ENCODE results near the gene SLC16A5.

SLC16A5 gene

GRCh38 chr17:75073618-75074047 is 14.1 kb upstream of the SLC16A5 start:
- Histone ChIP-seq H3K27me3 (ENCODE audit: control insufficient read depth in 2 of 2, insufficient read depth in 2 of 2, low read length in 2 of 2) (no peaks in the 10 kb centered on the region), H3K36me3 (ENCODE audit: control insufficient read depth in 2 of 2, insufficient read depth in 2 of 2, low read length in 2 of 2) (no peaks in the 10 kb centered on the region), H3K9ac (ENCODE audit: low read depth in 1 of 2, low read length in 2 of 2) (peak overlapping the region; percentile 23 to 24), H3K27ac (ENCODE audit: low read depth in 2 of 2, low read length in 2 of 2) (peak overlapping the region; percentile 58 to 80), H3K4me3 (ENCODE audit: low read length in 2 of 2) (no peak overlapping the region), H3K9me3 (ENCODE audit: control insufficient read depth in 2 of 2, low read length in 2 of 2) (no peaks in the 10 kb centered on the region), H3K4me1 (ENCODE audit: control insufficient read depth in 2 of 2, insufficient read depth in 2 of 2, low read length in 2 of 2) (peaks cover 23 to 24% of the 10 kb centered on the region in 2 donors)

- Histone ChIP-seq H3K4me3 (ENCODE audit: low read length in 2 of 2) (no peak overlapping the region), H3K4me1 (ENCODE audit: control insufficient read depth in 2 of 2, insufficient read depth in 2 of 2, low read length in 2 of 2) (peaks cover 30 to 33% of the 10 kb centered on the region in 2 donors), H3K27me3 (ENCODE audit: control insufficient read depth in 2 of 2, insufficient read depth in 2 of 2, low read length in 2 of 2) (no peaks in the 10 kb centered on the region), H3K9me3 (ENCODE audit: control insufficient read depth in 2 of 2, low read length in 2 of 2) (no peaks in the 10 kb centered on the region), H3K36me3 (ENCODE audit: control insufficient read depth in 2 of 2, insufficient read depth in 2 of 2, low read length in 2 of 2) (no peaks in the 10 kb centered on the region), H3K9ac (ENCODE audit: low read depth in 1 of 2, low read length in 2 of 2) (no peak overlapping the region), H3K27ac (ENCODE audit: low read depth in 2 of 2, low read length in 2 of 2) (peak overlapping the region in 1 of 2 donors; percentile 80)
These were observed 13.2 kb upstream of the SLC16A5 start for GRCh38 chr17:75074532-75074931.

GRCh38 chr17:75075597-75076336 is 12.0 kb upstream of the SLC16A5 start:
- Histone ChIP-seq H3K27ac (ENCODE audit: low read depth in 2 of 2, low read length in 2 of 2) (no peak overlapping the region), H3K36me3 (ENCODE audit: control insufficient read depth in 2 of 2, insufficient read depth in 2 of 2, low read length in 2 of 2) (no peaks in the 10 kb centered on the region)

GRCh38 chr17:75077072-75077495 is 10.7 kb upstream of the SLC16A5 start:
- H3K9me3 ChIP-seq (ENCODE audit: control insufficient read depth in 2 of 2, low read length in 2 of 2): no peaks in the 10 kb centered on the region
- H3K36me3 ChIP-seq (ENCODE audit: control insufficient read depth in 2 of 2, insufficient read depth in 2 of 2, low read length in 2 of 2): no peaks in the 10 kb centered on the region
- peak overlapping the region; percentile 68 to 80 for H3K9ac ChIP-seq (ENCODE audit: low read depth in 1 of 2, low read length in 2 of 2)
- H3K27ac ChIP-seq (ENCODE audit: low read depth in 2 of 2, low read length in 2 of 2): peak overlapping the region; percentile 71 to 90
- no peaks in the 10 kb centered on the region for H3K27me3 ChIP-seq (ENCODE audit: control insufficient read depth in 2 of 2, insufficient read depth in 2 of 2, low read length in 2 of 2)
- peaks cover 37 to 39% of the 10 kb centered on the region in 2 donors for H3K4me1 ChIP-seq (ENCODE audit: control insufficient read depth in 2 of 2, insufficient read depth in 2 of 2, low read length in 2 of 2)
- H3K4me3 ChIP-seq (ENCODE audit: low read length in 2 of 2): peak overlapping the region; percentile 62 to 69

More at GRCh38 chr17:75075597-75076336, 12.0 kb upstream of the SLC16A5 start:
- Histone ChIP-seq H3K9me3 (ENCODE audit: control insufficient read depth in 2 of 2, low read length in 2 of 2) (no peaks in the 10 kb centered on the region), H3K9ac (ENCODE audit: low read depth in 1 of 2, low read length in 2 of 2) (no peak overlapping the region), H3K4me1 (ENCODE audit: control insufficient read depth in 2 of 2, insufficient read depth in 2 of 2, low read length in 2 of 2) (peaks cover 37 to 39% of the 10 kb centered on the region in 2 donors), H3K4me3 (ENCODE audit: low read length in 2 of 2) (no peak overlapping the region), H3K27me3 (ENCODE audit: control insufficient read depth in 2 of 2, insufficient read depth in 2 of 2, low read length in 2 of 2) (no peaks in the 10 kb centered on the region)

- peak overlapping the region; percentile 62 to 69 for H3K4me3 ChIP-seq (ENCODE audit: low read length in 2 of 2)
- H3K4me1 ChIP-seq (ENCODE audit: control insufficient read depth in 2 of 2, insufficient read depth in 2 of 2, low read length in 2 of 2): peaks cover 37 to 39% of the 10 kb centered on the region in 2 donors
- peak overlapping the region; percentile 71 to 90 for H3K27ac ChIP-seq (ENCODE audit: low read depth in 2 of 2, low read length in 2 of 2)
- H3K9me3 ChIP-seq (ENCODE audit: control insufficient read depth in 2 of 2, low read length in 2 of 2): no peaks in the 10 kb centered on the region
- H3K27me3 ChIP-seq (ENCODE audit: control insufficient read depth in 2 of 2, insufficient read depth in 2 of 2, low read length in 2 of 2): no peaks in the 10 kb centered on the region
- peak overlapping the region; percentile 68 to 80 for H3K9ac ChIP-seq (ENCODE audit: low read depth in 1 of 2, low read length in 2 of 2)
- H3K36me3 ChIP-seq (ENCODE audit: control insufficient read depth in 2 of 2, insufficient read depth in 2 of 2, low read length in 2 of 2): no peaks in the 10 kb centered on the region
These were observed 10.1 kb upstream of the SLC16A5 start for GRCh38 chr17:75077496-75078283.

GRCh38 chr17:75078284-75079022 is 9.3 kb upstream of the SLC16A5 start:
- Histone ChIP-seq H3K27me3 (ENCODE audit: control insufficient read depth in 2 of 2, insufficient read depth in 2 of 2, low read length in 2 of 2) (no peaks in the 10 kb centered on the region), H3K9me3 (ENCODE audit: control insufficient read depth in 2 of 2, low read length in 2 of 2) (no peaks in the 10 kb centered on the region), H3K4me3 (ENCODE audit: low read length in 2 of 2) (peak overlapping the region in 1 of 2 donors; percentile 69), H3K4me1 (ENCODE audit: control insufficient read depth in 2 of 2, insufficient read depth in 2 of 2, low read length in 2 of 2) (peaks cover 37 to 39% of the 10 kb centered on the region in 2 donors), H3K27ac (ENCODE audit: low read depth in 2 of 2, low read length in 2 of 2) (peak overlapping the region; percentile 71 to 90), H3K9ac (ENCODE audit: low read depth in 1 of 2, low read length in 2 of 2) (peak overlapping the region; percentile 68 to 80), H3K36me3 (ENCODE audit: control insufficient read depth in 2 of 2, insufficient read depth in 2 of 2, low read length in 2 of 2) (no peaks in the 10 kb centered on the region)

GRCh38 chr17:75079023-75079373 is 8.8 kb upstream of the SLC16A5 start:
- Histone ChIP-seq H3K27ac (ENCODE audit: low read depth in 2 of 2, low read length in 2 of 2) (peak overlapping the region; percentile 71 to 90), H3K9me3 (ENCODE audit: control insufficient read depth in 2 of 2, low read length in 2 of 2) (no peaks in the 10 kb centered on the region), H3K9ac (ENCODE audit: low read depth in 1 of 2, low read length in 2 of 2) (peak overlapping the region in 1 of 2 donors; percentile 54), H3K4me1 (ENCODE audit: control insufficient read depth in 2 of 2, insufficient read depth in 2 of 2, low read length in 2 of 2) (peaks cover 33 to 36% of the 10 kb centered on the region in 2 donors), H3K36me3 (ENCODE audit: control insufficient read depth in 2 of 2, insufficient read depth in 2 of 2, low read length in 2 of 2) (no peaks in the 10 kb centered on the region), H3K27me3 (ENCODE audit: control insufficient read depth in 2 of 2, insufficient read depth in 2 of 2, low read length in 2 of 2) (no peaks in the 10 kb centered on the region), H3K4me3 (ENCODE audit: low read length in 2 of 2) (no peak overlapping the region)

- peaks cover 33 to 38% of the 10 kb centered on the region in 2 donors for H3K4me1 ChIP-seq (ENCODE audit: control insufficient read depth in 2 of 2, insufficient read depth in 2 of 2, low read length in 2 of 2)
- no peaks in the 10 kb centered on the region for H3K36me3 ChIP-seq (ENCODE audit: control insufficient read depth in 2 of 2, insufficient read depth in 2 of 2, low read length in 2 of 2)
- H3K9me3 ChIP-seq (ENCODE audit: control insufficient read depth in 2 of 2, low read length in 2 of 2): no peaks in the 10 kb centered on the region
- H3K27me3 ChIP-seq (ENCODE audit: control insufficient read depth in 2 of 2, insufficient read depth in 2 of 2, low read length in 2 of 2): no peaks in the 10 kb centered on the region
- H3K9ac ChIP-seq (ENCODE audit: low read depth in 1 of 2, low read length in 2 of 2): no peak overlapping the region
- H3K4me3 ChIP-seq (ENCODE audit: low read length in 2 of 2): no peak overlapping the region
- H3K27ac ChIP-seq (ENCODE audit: low read depth in 2 of 2, low read length in 2 of 2): no peak overlapping the region
These were observed 5.9 kb upstream of the SLC16A5 start for GRCh38 chr17:75081611-75082540.

- Histone ChIP-seq H3K27me3 (ENCODE audit: control insufficient read depth in 2 of 2, insufficient read depth in 2 of 2, low read length in 2 of 2) (no peaks in the 10 kb centered on the region), H3K36me3 (ENCODE audit: control insufficient read depth in 2 of 2, insufficient read depth in 2 of 2, low read length in 2 of 2) (no peaks in the 10 kb centered on the region), H3K4me3 (ENCODE audit: low read length in 2 of 2) (no peak overlapping the region), H3K27ac (ENCODE audit: low read depth in 2 of 2, low read length in 2 of 2) (no peak overlapping the region), H3K9ac (ENCODE audit: low read depth in 1 of 2, low read length in 2 of 2) (no peak overlapping the region), H3K9me3 (ENCODE audit: control insufficient read depth in 2 of 2, low read length in 2 of 2) (no peaks in the 10 kb centered on the region), H3K4me1 (ENCODE audit: control insufficient read depth in 2 of 2, insufficient read depth in 2 of 2, low read length in 2 of 2) (peaks cover 31 to 38% of the 10 kb centered on the region in 2 donors)
These were observed 5.1 kb upstream of the SLC16A5 start for GRCh38 chr17:75082683-75083082.

Measured in mucosa of rectum (tissue), 2 donors.